Measurements from ENCODE around the gene RERE.
"Not testable (repeated sequence)": the region's sequence is repeated elsewhere in the genome, so short reads cannot be mapped to it uniquely, and the experiment has no call there.

The RERE gene

DNA sequence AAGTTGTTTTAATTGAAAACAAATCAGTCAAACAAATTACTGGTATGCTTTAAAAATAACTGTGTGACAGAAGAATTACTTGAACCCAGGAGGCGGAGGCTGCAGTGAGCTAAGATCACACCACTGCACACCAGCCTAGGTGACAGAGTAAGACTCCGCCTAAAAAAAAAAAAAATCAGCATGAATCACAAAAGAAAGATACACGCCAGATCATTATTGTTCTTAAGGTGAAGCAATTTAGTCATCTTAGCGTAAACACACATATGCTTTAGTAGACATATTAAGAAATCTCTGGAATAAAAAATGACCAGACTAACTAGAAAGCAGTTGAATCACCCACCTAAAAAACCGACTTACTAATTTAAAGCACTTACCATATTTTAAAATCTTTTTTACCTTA, 20.2 kb downstream of the RERE start:
- DNase-seq (ENCODE audit: low read depth in 2 of 2) = no peak

DNA sequence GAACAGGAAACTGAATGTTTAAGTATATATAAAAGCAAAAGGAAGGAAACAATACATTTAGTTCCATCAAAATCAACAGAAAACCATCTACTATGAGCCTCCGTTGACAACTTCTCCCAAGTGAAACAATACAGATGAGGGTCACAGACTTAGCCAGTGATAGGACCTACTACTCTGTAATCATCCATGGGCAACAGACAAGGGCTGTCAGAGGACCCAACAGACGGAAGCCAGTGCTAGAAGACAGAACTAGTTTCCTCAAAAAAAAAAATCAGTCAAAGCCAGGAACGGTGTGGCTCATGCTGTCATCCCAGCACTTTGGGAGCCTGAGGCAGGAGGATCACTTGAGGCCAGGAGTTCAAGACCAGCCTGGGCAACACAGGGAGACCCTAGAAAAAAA, 20.6 kb downstream of the RERE start:
- no peak for DNase-seq (ENCODE audit: low read depth in 2 of 2)

DNA sequence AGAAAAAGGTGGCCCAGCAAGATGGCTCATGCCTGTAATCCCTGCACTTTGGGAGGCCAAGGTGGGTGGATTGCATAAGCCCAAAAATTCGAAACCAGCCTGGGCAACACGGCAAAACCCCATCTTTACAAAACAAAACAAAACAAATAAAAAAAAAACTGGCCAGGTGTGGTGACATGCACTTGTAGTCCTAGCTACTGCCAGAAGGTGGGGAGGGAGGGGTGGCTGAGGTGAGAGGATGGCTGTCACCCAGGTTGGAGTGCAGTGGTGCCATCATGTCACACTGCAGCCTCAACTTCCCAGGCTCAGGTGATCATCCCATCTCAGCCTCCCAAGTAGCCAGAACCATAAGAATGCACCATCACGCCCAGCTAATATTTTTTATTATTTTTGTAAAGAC, 22.8 kb downstream of the RERE start:
- DNase-seq (ENCODE audit: low read depth in 2 of 2) = no peak

DNA sequence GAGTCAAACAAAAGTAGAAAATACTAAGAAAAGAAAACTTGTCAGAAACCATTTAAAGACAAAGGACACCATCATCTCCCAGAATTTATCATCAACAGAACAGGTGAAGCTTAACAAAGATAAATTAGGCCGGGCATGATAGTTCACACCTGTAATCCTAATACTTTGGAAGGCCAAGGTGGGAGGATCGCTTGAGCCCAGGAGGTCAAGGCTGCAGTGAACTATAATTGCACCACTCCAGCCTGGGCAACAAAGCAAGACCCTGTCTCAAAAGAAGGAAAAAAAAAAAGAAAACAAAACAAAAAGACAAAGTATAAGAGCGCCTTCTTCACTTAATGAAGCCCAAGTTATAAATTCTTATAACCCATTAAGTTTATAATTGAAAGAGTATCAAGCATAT, 25.6 kb downstream of the RERE start:
- DNase-seq (ENCODE audit: low read depth in 2 of 2) = no peak

DNA sequence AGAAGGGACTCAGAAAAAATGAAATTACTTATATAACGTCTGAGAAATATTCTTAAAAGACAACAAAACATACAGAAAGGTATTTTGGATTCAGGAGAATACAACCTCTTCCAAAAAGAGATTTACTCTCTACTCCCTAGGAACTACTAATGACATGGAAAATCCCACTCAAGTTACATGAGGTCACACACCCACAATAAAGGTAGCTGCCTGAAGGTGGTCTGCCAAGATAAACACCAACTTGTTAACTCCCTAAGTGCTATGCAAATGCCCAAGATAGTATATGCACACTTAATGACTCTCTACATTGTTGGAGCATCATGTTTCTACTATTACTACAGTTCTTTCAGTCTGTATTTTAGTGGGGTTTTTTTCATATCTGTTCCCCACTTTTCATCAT, 26.5 kb downstream of the RERE start:
- no peak for DNase-seq (ENCODE audit: low read depth in 2 of 2)

DNA sequence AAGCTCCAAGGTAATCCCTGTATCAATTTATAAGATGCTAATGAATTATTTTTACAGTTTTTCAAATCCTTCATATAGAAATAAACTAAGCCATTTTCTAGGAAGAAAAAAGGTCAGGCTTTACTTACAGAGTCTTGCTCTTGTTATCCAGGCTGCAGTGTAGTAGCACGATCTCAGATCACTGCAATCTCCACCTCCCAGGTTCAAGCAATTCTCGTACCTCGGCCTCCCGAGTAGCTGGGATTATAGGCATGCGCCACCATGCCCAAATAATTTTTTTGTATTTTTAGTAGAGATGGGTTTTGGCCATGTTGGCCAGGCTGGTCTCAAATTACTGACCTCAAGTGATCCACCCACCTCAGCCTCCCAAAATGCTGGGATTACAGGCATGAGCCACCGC, 27.0 kb downstream of the RERE start:
- no peak for DNase-seq (ENCODE audit: low read depth in 2 of 2)

DNA sequence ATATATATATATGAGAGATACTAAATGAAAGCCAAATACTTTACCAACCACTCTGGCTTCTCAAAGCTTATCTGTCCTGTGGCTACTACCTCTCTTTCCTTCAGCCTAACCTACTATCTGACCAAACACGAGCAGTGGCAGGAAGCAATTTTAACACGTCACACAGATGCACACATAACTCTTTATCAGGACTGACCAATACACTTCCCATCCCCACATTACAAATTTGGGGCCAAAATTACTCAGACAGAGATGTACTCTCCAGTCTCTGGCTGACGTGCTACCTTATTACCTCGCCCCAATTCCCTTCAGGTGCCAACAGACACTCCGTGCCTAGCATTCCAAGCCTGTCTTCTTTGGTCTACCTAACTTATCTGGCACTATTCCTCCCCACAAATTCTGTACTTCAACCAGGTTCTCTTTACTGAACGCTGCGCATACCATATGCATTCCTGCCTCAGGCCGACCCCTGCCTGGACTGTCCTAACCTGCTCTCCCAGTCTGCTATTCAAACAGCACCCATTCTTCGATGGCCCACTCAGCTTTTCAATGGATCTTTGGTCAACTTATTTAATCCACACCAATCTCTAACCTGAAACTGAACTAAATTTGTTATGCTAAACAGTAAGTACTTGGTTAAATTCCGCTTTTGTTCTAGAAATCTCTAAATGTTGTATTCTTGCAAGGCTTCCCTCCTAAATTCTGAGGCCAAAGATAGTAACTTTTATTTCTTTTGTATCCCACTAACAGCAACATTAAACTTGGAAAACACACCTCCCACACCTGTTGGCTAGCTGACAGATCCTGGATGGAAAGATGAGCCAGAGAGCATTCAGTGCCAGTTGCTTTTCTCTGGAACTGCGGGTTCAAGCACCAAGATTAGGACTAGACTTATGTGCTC, 27.9 kb downstream of the RERE start:
- no peak for DNase-seq (ENCODE audit: low read depth in 2 of 2)

DNA sequence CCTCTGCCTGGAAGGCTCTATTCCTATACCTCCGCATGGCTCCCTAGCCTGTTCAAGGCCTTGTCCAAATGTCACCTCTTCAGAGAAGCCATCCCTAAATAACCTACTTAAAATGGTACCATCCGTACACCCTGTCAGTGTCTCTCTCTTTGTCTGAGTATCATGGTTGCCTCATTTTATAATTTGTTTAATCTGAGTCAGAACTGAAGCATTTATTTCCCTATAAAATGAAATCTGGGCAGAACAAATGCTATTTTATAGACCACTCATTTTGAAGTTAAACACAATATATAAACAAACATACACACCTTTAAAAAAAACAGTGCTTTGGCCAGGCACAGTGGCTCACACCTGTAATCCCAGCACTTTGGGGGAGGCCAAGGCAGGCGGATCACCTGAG, 30.2 kb downstream of the RERE start:
- DNase-seq (ENCODE audit: low read depth in 2 of 2) = no peak

DNA sequence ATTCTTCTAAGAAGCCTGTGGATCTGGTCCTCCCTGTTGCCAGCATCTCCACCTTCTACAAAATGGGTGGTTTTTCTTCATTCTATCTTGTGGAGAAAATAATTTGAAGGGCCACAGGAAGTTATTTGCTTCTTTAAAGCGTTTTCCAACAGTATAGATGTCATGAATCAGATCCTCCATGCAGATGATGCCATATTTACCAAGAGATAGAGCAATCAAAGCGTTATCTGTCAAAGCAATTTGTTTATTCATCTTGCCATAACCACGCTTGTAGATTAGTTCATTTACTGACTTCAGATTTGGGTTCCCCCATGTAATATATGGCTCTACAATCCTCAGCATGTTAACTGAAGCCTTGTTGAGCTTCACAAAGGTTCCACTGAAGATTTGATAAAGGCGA, 31.2 kb downstream of the RERE start:
- DNase-seq (ENCODE audit: low read depth in 2 of 2) = not testable (repeated sequence)

DNA sequence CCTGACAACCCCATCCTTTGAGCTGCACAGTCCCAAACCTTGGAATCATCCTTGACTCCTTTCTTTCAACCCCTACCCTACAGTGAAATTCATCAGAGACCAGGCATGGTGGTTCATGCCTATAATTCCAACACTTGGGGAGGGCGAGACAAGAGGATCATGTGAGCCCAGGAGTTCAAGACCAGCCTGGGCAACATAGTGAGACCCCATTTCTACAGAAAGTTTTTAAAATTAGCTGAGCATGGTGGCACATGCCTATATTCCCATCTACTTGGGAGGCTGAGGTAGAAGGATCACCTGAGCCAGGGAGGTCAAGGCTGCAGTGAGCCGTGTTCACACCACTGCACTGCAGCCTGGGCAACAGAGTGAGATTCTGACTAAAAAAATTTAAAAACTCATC, 34.5 kb downstream of the RERE start:
- no peak for DNase-seq (ENCODE audit: low read depth in 2 of 2)

DNA sequence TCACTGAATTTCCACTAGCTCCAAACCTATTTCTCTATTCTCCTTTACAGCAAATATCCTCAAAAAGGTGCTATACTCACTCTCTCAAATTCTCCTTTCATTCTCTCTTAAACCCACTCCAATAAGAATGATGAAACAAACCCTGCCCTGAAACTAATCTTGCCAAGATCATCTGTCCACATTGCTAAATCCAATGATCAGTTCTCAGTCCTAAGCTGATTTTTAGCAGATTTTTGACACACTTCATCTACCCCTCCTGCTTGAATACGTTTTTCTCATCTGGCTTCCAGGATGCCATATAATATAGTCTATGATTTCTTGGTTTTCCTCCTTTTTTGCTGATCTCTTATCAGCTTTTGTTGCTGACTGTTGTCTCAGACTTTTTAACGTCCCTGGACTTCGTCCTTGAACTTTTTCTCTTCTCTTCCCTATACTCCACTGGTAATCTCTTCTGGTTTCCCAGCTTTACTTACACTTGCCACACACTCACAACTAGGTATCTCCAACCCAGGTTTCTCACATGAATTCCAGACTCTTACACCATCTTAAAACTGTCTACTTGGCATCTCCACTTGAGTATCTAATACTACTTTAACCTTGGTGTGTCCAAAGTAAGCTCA, 35.3 kb downstream of the RERE start:
- DNase-seq (ENCODE audit: low read depth in 2 of 2) = no peak

DNA sequence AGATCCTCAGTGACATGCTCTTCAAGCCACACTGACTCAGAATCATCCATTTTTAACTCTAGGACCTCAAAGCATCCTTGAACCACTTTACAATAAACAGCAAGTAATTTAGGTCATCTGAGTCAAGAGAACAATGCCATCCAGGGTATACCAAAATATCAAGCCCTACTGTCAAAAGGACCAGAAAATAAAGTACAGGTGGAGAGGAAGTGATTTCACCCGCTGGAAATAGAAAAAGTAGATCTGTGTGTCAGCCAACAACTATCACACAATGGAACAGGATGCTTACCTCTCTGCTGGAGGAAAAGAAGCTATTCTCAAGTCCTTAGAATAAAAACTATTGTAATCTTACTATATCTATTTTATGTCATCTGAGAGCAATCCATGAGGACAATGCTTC, 37.0 kb downstream of the RERE start:
- no peak for DNase-seq (ENCODE audit: low read depth in 2 of 2)

DNA sequence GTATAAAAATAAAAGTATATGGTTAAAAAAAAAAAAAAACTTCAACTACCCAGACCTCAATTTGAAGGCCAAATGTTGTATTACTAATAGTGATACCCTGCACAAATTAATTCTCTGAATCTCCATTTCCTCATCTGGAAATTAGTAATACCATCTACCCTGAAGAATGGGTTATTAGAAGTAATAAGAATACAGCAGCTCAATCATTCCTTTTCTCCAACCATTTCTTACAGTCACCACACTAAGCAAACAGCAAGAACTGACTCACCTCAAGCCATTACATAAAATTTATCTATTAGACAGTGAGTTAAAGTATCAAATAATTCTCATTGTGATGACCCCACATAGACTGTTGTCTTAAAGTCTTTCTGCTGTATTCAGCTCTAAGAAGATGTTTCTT, 39.6 kb downstream of the RERE start:
- no peak for DNase-seq (ENCODE audit: low read depth in 2 of 2)

DNA sequence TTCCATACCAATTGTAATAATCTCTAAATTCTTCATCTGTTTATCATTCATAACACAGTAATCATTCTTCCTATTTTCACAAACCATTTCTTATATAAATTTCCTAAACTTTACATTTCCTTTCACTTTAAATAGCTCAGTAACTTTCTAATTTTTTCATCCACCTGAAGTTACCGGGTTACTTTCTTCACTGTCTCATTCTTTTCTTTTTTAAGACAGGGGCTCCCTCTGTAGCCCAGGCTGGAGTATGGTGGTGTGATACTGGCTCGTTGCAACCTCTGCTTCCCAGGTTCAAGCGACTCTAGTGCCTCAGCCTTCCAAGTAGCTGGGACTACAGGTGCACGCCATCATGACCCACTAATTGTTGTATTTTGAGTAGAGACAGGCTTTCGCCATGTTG, 41.3 kb downstream of the RERE start:
- DNase-seq (ENCODE audit: low read depth in 2 of 2) = no peak

DNA sequence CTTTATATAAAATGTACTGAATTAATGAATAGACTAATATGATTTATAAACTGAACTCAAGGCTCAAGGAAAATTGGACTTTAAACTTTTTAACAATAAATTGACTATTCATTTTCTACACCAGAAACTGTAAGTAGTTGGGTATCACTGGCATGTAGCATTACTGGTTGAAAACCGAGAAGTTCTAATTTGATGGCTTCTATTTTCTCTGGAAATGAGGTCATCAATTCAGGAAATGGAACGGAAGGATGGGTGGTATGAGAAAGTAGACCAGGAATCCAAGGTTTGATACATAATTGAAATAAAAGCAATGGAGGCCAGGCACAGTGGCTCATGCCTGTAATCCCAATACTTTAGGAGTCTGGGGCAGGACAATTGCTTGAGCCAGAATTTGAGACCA, 50.4 kb downstream of the RERE start:
- DNase-seq (ENCODE audit: low read depth in 2 of 2) = no peak

DNA sequence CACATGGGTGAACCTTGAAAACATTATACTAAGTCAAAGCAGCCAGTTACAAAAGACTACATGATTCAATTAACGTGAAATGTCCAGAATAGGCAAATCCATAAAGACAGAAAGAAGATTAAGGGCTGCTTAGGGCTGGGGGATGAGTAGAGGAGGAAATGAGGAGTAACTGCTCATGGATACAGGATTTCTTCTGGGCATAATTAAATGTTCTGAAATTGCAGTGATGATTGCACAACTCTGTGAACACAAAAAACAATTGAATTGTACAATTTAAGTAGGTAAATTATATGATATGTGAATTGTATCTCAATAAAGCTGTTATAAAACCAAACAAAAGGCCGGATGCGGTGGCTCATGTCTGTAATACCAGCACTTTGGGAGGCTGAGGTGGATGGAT, 52.2 kb downstream of the RERE start:
- no peak for DNase-seq (ENCODE audit: low read depth in 2 of 2)

DNA sequence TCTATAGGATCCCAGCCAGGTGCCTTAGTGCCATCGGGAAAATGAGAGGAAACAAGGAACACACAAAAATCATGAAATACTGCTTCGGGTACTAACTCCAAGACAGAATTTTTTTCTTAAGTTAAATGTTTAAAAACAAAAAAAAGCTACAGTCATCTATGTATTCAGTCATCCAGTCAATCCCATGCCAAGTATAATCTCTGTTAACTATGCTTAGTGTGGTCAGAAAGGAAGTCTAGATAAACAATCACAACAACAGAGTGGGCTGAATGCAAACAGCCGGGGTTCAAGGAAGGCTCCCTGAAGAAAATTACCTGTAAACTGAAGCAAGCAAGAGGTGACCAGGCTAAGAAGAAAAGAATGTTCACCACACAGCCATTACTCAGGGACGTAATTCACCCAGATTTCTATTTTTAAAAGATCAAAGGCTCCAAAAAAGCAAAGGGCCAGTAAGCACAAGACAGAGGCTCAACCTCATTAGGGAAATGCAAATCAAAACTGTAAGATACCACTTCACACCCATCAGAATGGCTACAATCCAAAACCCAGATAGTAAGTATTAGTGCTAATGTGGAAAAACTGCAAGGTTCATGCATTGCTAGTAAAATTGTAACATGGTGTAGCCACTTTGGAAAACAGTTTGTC, 53.0 kb downstream of the RERE start:
- no peak for DNase-seq (ENCODE audit: low read depth in 2 of 2)

DNA sequence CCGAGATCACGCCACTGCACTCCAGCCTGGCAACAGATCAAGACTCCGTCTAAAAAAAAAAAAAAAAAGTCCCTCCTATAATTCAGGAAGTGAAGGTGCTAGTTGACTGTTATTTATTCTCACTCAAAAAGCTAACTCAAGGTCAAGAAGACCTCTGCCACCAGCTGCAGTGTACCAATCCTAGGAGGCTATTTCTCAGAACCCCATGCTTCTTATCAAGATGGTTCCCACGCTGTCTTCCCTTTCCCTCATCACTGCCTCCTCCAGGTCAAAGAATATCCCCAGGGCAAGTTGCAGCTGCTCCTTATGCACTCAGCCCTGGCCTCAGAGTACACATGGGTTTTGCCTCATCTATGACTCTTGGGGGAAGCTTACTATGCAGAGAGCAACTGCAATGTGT, 53.6 kb downstream of the RERE start:
- no peak for DNase-seq (ENCODE audit: low read depth in 2 of 2)

DNA sequence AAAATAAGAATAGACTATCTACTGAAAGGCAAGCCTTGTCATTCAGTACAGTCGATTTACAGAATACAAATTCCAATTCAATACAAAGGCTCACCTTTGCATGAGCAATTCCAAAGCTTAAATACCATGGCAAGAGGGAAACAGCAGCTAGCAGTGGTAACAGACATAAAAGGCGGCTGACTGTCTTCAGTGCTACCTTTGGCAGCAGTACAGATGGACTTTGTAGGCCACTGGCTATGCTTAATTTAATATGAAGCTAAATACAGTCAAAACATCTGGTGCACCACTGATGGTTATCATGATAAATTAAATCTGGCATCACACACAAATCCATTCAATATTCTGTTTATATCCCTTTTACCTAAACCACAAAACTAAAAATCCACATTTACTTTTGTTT, 62.4 kb downstream of the RERE start:
- DNase-seq (ENCODE audit: low read depth in 2 of 2) = no peak

DNA sequence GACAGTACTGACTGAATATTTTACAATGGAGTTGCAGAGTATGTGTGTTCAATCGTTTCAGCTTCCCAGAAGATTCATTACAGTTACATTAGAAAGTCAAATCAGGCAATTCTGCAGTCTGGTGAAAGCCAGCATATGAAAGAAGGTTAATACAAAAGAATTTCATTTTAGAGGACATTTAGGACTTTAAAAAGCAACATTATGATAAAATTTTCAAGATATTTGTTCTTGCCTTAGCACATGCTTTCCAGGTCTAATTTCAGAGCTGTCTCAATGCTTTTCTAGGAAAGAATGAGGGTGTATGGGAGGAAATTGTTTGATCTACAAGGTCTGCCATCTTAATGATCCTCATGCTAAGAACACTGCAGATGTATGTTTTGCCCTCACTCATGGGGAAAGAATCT, 63.2 kb downstream of the RERE start:
- DNase-seq (ENCODE audit: low read depth in 2 of 2) = no peak

DNA sequence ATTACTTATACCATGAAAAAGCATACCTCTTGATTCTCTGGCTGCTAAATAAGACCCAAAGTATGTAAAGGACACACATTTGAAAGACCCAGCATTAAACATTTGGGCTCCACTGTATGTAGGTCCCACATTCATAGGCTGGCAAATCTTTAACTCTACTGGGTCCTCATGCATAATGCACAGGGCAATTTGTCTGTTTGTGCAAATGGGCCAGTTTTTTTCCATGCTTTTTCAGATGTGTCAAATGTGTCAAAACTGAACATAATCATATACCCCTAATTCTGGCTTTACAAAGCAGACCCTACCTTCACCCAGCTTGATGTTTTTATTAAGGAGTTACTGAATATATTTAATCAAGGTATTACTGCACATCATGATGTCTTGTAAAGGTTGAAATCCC, 63.7 kb downstream of the RERE start:
- no peak for DNase-seq (ENCODE audit: low read depth in 2 of 2)

DNA sequence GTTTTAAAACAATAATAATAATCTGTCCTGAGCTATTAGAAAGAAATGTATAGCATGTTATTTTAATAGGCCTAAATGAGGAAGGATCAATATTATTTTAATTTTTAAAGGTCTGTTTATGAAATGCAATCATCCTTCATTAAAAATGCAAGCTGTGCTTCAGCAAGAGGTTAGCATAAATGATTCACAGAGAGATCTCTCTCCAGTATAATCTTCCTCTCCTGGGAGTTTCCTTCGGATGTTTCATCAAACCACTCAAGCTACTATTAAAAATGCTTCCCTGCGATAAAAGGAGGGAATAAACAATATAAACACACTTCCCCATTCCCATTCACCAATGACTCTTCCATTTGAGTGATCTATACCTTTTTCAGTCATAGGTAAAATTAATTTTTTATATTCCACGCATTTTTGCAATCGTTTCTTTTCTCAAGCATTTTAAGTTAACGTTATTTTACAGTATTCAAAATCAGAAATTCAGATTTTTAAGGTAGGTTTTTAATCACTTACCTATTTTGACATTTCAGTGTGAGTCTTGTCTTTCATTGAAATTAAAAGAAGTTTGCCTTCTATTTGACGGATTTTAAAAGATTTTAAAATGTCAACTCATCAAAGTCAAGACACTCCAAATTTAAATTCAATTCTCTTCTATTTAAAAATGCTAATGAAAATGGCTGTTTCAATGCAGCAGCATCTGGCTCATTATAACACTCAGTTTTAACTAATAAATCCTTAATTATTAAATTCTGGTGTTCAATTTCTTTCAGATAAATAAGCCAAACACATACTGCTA, 64.3 kb downstream of the RERE start:
- DNase-seq (ENCODE audit: low read depth in 2 of 2) = no peak
